Neural cell (in vitro differentiated cells): Measurements from ENCODE around the gene MAST4. TPM values are rescaled to one million over a fixed set of nuclear protein-coding genes. Genes with fewer than 3 reads are reported as not detected.

Source experiments
- H2AFZ ChIP-seq: fragments of 200-600, 300-800 bp; sonication (generic), shearing (Covaris generic); 2 replicates; pipeline ENCODE4 v1.6.0; 2014; ENCODE audit warnings: low read depth, mild to moderate bottlenecking, antibody characterized with exemption, low read length, moderate library complexity
- H3F3A ChIP-seq: fragments of 200-600 bp; shearing (Covaris generic); 2 replicates; pipeline ENCODE4 v1.6.1; 2016; ENCODE audit warnings: mild to moderate bottlenecking, moderate library complexity, mixed read lengths, antibody characterized with exemption, low read length; ENCODE audit not compliant: insufficient read depth, poor library complexity, severe bottlenecking
- H3K27ac ChIP-seq: fragments of 200-600, 300-800 bp; sonication (generic), shearing (Covaris generic); 2 replicates; pipeline ENCODE4 v1.5.1; 2014; ENCODE audit warnings: mild to moderate bottlenecking, low read length, moderate library complexity
- H3K27me3 ChIP-seq: fragments of 300-800, 200-600 bp; sonication (generic), shearing (Covaris generic); 2 replicates; pipeline ENCODE4 v1.6.0; 2014; ENCODE audit warnings: mild to moderate bottlenecking, low read depth, low read length, moderate library complexity; ENCODE audit not compliant: insufficient read depth
- H3K36me3 ChIP-seq: fragments of 300-800, 200-600 bp; sonication (generic), shearing (Covaris generic); 2 replicates; pipeline ENCODE4 v1.5.1; 2014; ENCODE audit warnings: mild to moderate bottlenecking, antibody characterized with exemption, low read length, moderate library complexity; ENCODE audit not compliant: insufficient read depth
- H3K4me2 ChIP-seq: fragments of 300-800, 200-600 bp; sonication (generic), shearing (Covaris generic); 2 replicates; pipeline ENCODE4 v1.6.0; 2014; ENCODE audit warnings: mild to moderate bottlenecking, low read length
- H3K4me3 ChIP-seq: fragments of 300-800, 200-600 bp; sonication (generic), shearing (Covaris generic); 2 replicates; pipeline ENCODE4 v1.5.1; 2014; ENCODE audit warnings: mild to moderate bottlenecking, low read length, moderate library complexity
- H3K79me2 ChIP-seq: fragments of 200-600 bp; shearing (Covaris generic); replicated peaks from 2 replicates; pipeline ENCODE4 v1.6.0; 2014; ENCODE audit warnings: mild to moderate bottlenecking, low read length, moderate library complexity; ENCODE audit not compliant: insufficient read depth
- H3K9ac ChIP-seq: fragments of 300-800, 200-600 bp; sonication (generic), shearing (Covaris generic); 2 replicates; pipeline ENCODE4 v1.6.1; 2016; ENCODE audit warnings: mild to moderate bottlenecking, low read length, mixed read lengths
- H3K9me2 ChIP-seq: fragments of 200-600 bp; shearing (Covaris generic); 2 replicates; pipeline ENCODE4 v1.6.1; 2016; ENCODE audit warnings: mild to moderate bottlenecking, low read length, mixed read lengths; ENCODE audit not compliant: insufficient read depth
- H3K9me3 ChIP-seq: fragments of 200-600, 300-800 bp; sonication (generic), shearing (Covaris generic); 2 replicates; pipeline ENCODE4 v1.6.1; 2016; ENCODE audit warnings: mild to moderate bottlenecking, mixed run types, low read length, moderate library complexity, mixed read lengths
- H4K20me1 ChIP-seq: fragments of 200-600 bp; shearing (Covaris generic); 2 replicates; pipeline ENCODE4 v1.6.1; 2016; ENCODE audit warnings: mild to moderate bottlenecking, mixed run types; ENCODE audit not compliant: insufficient read depth
- CTCF ChIP-seq: fragments of 450-650 bp; IDR thresholded peaks from 2 replicates; pipeline ENCODE4 v1.5.1; 2014; ENCODE audit warnings: antibody characterized with exemption, mild to moderate bottlenecking, moderate library complexity; ENCODE audit not compliant: poor library complexity, severe bottlenecking
- EP300 ChIP-seq: fragments of 450-650 bp; conservative IDR thresholded peaks from 2 replicates; pipeline ENCODE4 v1.6.1; 2014; ENCODE audit warnings: antibody characterized with exemption, mild to moderate bottlenecking, moderate library complexity; ENCODE audit not compliant: poor library complexity, severe bottlenecking
- EZH2 ChIP-seq: fragments of 200-600, 300-800 bp; shearing (Covaris generic), sonication (generic); IDR thresholded peaks from 2 replicates; pipeline ENCODE4 v1.6.1; 2014; ENCODE audit warnings: antibody characterized with exemption, low read length, borderline replicate concordance, mild to moderate bottlenecking; ENCODE audit not compliant: insufficient read depth, poor library complexity, severe bottlenecking
- MXI1 ChIP-seq: fragments of 450-650 bp; conservative IDR thresholded peaks from 2 replicates; pipeline ENCODE4 v1.6.1; 2014; ENCODE audit warnings: antibody characterized with exemption, mild to moderate bottlenecking; ENCODE audit not compliant: poor library complexity, severe bottlenecking
- POLR2AphosphoS5 ChIP-seq: IDR thresholded peaks from 2 replicates; pipeline ENCODE4 v1.6.1; 2012
- RAD21 ChIP-seq: fragments of 450-650 bp; conservative IDR thresholded peaks from 2 replicates; pipeline ENCODE4 v1.6.1; 2014; ENCODE audit warnings: antibody characterized with exemption, mild to moderate bottlenecking, moderate library complexity
- SMC3 ChIP-seq: fragments of 450-650 bp; conservative IDR thresholded peaks from 2 replicates; pipeline ENCODE4 v1.6.1; 2014; ENCODE audit warnings: antibody characterized with exemption, mild to moderate bottlenecking, moderate library complexity; ENCODE audit not compliant: poor library complexity
- TAF1 ChIP-seq: IDR thresholded peaks from 2 replicates; pipeline ENCODE4 v1.6.1; 2012; ENCODE audit warnings: low read depth
- polyA plus RNA-seq: library from polyadenylated mRNA; depleted of rRNA; stranded (reverse); fragments of >200 nt; gene quantifications from 2 replicates; pipeline ENCODE4 v1.2.3, GENCODE V29; 2014
- TF ChIP-seq, protein P1 (sequence below): IDR thresholded peaks from 2 replicates; pipeline ENCODE4 v1.6.1; 2012; ENCODE audit warnings: borderline replicate concordance

Gene MAST4
- polyA plus RNA-seq, 1 donor from 2014 or later: 2.3 TPM

DNA sequence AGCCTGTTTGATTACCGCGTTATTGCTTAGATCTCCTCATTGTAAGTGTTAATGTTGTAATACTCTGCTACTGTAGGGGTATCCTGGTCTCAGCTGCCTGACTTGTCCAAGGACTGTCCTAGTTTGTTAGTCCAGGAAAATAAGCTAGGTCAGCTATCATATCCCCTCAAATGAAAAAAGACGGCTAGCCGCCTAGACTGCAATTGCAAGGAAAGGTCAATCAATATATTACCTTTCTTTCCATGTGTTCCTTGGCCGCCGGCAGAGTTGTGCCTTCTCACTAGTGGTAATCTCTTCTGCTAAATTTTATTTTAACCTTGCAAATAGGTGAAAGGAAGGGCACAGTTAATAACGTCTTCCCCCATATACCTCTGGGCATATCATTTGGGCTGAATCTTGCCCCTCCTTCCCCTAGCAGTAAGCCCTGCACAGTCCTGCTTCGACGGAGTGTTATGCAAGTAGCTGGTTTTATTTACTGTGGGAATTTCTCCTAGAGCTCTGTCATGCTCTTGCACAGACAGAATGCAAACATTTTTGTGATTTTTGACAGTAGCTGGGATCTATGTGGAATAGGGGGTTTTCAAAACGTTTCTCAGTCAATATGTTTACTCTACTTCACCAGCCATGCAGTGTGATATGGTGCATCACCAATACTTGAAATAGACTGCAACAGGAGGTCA is 288.5 kb downstream of the MAST4 start:
- Histone ChIP-seq H2AFZ (no peak overlapping the region), H3K9me3 (no peaks in the 10 kb centered on the region), H4K20me1 (no peaks in the 10 kb centered on the region), H3K27me3 (no peaks in the 10 kb centered on the region), H3K4me3 (no peak overlapping the region), H3K79me2 (no peaks in the 10 kb centered on the region), H3K9me2 (no peaks in the 10 kb centered on the region), H3K36me3 (no peaks in the 10 kb centered on the region), H3F3A (no peaks in the 10 kb centered on the region), H3K27ac (no peak overlapping the region), H3K9ac (no peak overlapping the region), H3K4me2 (no peak overlapping the region)
- no peak for TF ChIP-seq EP300
- no peak for TF ChIP-seq MXI1
- TF ChIP-seq CTCF: no peak
- no peak for TF ChIP-seq TAF1
- no peak for TF ChIP-seq POLR2AphosphoS5
- TF ChIP-seq, protein P1, sequence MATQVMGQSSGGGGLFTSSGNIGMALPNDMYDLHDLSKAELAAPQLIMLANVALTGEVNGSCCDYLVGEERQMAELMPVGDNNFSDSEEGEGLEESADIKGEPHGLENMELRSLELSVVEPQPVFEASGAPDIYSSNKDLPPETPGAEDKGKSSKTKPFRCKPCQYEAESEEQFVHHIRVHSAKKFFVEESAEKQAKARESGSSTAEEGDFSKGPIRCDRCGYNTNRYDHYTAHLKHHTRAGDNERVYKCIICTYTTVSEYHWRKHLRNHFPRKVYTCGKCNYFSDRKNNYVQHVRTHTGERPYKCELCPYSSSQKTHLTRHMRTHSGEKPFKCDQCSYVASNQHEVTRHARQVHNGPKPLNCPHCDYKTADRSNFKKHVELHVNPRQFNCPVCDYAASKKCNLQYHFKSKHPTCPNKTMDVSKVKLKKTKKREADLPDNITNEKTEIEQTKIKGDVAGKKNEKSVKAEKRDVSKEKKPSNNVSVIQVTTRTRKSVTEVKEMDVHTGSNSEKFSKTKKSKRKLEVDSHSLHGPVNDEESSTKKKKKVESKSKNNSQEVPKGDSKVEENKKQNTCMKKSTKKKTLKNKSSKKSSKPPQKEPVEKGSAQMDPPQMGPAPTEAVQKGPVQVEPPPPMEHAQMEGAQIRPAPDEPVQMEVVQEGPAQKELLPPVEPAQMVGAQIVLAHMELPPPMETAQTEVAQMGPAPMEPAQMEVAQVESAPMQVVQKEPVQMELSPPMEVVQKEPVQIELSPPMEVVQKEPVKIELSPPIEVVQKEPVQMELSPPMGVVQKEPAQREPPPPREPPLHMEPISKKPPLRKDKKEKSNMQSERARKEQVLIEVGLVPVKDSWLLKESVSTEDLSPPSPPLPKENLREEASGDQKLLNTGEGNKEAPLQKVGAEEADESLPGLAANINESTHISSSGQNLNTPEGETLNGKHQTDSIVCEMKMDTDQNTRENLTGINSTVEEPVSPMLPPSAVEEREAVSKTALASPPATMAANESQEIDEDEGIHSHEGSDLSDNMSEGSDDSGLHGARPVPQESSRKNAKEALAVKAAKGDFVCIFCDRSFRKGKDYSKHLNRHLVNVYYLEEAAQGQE: no peak
- TF ChIP-seq EZH2: no peak
- no peak for TF ChIP-seq SMC3
- no peak for TF ChIP-seq RAD21

DNA sequence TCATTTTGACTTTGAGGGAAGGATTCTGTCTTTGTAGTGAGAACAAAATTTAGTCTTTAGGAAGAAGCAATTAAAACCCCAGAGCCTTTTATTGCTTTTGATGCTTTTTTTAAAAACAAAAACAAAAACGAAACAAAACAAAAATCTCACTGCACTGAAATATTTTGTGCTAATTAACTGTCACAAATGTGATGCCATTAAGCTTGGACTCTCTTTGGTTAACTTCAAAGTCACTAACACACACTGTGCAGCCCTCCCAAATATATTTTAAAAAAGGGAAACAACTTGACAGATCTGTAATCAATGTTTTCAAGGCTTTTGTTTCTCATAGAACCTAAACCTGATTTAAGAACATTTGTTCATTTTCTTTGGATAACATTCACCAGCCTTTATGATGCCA is 290.7 kb downstream of the MAST4 start:
- Histone ChIP-seq H3K27ac (no peak overlapping the region), H3K4me3 (no peak overlapping the region), H2AFZ (no peak overlapping the region), H4K20me1 (no peaks in the 10 kb centered on the region), H3K9ac (no peak overlapping the region), H3K27me3 (no peaks in the 10 kb centered on the region), H3K4me2 (no peak overlapping the region), H3K36me3 (no peaks in the 10 kb centered on the region), H3K79me2 (no peaks in the 10 kb centered on the region), H3K9me3 (no peaks in the 10 kb centered on the region), H3K9me2 (no peaks in the 10 kb centered on the region), H3F3A (no peaks in the 10 kb centered on the region)
- TF ChIP-seq EP300 (no peak), POLR2AphosphoS5 (no peak), RAD21 (no peak), MXI1 (no peak), SMC3 (no peak), TAF1 (no peak), EZH2 (no peak), CTCF (no peak)
- TF ChIP-seq, protein P1: no peak
